ENCODE measurements around the gene PTPRR.

The PTPRR gene

DNA sequence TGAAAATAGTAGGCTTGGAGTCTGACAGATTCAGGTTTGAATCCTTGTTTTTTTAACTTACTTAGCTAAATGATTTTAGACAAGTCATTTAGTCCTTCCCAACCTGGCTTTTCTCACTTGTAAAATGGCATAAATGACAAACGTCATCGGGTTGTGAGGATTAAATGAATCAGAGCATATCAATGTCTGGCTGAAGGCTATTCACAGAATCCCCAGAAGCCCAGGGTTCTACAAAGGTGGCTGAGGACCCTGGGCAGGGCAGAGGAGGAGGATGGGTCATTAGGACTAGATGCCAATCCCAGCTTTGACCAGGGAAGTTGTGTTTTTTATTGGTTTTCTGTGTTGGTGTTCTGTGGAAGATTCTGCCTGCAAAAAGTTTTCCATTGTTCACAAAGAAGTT is 275.7 kb downstream of the PTPRR start:
- DNase-seq (ENCODE audit: low spot score): no peak

DNA sequence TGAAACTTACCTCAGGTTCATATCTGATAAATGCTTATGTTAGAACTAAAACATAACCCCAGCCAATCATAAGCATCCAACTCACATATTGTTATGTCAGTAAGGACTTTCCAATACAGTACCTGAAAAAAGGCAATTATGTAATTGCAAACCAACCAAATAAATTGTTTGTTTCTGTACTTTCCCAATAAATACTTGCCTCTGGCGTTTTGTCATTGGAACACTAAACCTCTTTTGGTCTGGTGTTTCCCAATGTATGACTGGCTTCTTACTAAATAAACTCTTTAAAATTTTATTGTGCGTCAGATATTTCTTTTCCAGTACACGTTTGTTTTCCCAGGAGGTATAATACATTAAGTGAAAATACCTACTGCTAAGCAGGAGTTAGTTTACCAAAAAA is 276.6 kb downstream of the PTPRR start:
- no peak for DNase-seq (ENCODE audit: low spot score)

DNA sequence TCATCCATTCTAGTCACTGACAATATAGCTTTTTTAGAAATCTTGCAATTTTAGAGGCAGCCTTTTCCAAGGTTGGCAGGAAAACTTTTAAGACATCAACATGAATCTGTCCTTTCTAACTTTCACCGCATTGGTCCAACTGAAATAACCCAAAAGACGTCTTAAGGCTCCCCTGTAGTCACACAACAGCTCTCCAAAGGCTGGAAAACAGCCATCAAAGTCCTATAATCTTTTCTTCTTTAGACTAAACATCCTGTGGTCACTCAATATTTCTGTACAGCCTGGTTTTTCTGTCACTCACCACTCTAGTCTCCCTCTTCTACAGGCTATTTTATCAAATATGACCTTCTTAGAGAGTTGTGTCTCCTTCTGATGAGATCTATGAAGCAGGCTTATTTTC is 278.8 kb downstream of the PTPRR start:
- DNase-seq (ENCODE audit: low spot score): no peak

DNA sequence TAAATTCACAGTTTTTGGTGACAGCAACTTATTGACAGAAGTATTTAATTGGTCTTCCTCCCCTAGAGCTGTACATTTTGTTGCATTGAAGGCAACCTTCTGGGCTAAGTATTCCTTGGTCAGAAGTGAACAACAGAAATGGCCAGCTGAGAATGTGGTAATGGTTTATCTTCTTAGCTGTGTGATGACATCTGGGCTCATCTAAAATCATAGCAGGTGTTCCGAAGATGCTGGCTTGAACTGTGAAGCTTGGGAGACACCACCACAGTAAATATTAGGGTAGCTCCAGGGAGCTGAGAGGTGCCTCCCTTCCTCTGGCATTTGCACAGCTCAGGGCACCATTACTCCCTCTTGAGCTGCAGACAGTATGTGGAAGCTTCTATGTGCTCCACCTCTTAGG is 279.6 kb downstream of the PTPRR start:
- no peak for DNase-seq (ENCODE audit: low spot score)

DNA sequence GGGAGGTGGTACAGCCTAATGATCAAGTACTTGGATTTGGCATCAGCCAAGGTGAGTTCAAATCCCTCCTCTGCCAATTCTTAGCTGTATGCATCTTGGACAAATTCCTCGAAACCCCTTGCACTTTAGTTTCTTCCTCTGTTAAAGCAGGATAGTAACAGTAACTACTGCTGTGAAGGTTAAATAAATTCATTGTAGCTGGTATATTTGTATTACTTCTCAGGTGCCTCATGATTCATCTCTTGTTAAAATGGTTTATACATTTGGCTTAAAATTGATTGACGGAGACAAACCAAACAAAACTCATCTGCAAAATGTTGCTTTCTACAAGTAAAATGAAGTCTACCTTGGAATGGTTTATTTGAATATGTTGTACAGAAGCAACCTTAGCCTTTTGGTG is 281.0 kb downstream of the PTPRR start:
- no peak for DNase-seq (ENCODE audit: low spot score)

DNA sequence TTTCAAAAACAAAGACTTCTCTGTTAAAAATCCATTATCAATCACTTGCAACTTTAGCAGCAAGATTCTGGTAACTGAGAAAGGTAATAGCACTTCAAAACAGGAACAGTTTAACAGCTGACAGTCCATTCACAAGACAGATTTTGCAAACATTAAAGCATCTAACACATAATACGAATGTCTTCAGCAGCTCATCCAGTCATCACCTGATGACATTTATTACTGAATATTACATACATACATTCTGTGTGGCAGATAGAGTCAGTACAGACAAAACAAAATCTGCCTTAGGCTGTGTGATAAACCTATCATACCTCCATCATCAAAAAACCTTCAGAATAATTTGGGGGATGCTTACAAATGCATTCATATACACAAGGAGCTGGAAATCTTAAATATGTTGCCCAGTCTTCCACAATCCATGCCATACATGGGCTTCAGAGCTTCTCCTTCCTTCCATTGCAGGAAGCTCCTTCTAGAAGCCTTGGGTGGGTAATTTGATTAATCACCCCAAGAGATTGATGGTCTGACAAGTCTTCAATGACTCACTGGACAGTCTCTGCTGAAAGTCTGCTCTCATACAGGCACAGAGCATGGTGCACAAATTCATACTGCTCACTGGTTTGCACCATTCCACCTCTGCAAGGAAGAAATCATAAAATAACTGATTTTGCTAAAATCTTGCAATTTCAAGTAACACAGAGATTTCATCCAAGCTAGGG is 281.7 kb downstream of the PTPRR start:
- no peak for DNase-seq (ENCODE audit: low spot score)

DNA sequence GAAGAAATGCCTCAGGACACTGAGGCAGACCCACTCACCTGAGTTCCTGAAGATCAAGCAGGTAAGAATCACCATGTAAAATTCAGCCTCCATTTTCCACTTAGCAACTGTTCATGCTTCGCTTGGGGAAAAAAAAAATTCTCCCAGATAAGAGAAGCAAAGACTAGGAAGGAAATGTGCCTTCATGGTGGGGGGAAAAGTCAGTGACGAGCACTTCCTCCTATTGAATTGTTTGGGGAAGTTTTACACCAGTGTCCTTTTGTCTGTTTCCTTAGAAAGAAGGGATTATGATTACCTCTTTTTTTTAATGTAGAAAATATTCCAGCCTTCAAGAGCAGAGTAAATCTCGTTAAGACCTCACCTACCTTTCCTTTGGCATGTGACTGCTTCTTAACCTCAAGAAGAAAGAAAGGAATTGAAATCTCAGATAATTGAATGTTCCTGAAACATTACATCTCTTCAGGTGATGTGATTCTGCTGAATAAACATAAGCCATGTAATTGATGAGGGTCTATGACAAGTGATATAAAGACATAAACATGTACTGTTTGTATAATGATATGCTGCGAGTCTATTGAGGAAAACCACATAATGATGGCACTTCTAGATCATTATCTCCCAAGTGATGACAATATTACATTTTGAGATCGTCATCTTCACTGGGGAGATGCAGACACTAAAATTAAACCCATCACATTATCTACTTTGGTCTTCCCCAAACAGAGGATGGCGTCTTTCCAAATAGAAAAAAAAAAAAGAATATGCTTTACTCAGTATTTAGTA is 283.0 kb downstream of the PTPRR start, which contains the start of gene PTPRB:
Gene PTPRB (minus strand): TSS at position 127 of the 783 bp plus-strand sequence. CDS start 34 bp downstream, at position 93.
- no peak for DNase-seq (ENCODE audit: low spot score)

DNA sequence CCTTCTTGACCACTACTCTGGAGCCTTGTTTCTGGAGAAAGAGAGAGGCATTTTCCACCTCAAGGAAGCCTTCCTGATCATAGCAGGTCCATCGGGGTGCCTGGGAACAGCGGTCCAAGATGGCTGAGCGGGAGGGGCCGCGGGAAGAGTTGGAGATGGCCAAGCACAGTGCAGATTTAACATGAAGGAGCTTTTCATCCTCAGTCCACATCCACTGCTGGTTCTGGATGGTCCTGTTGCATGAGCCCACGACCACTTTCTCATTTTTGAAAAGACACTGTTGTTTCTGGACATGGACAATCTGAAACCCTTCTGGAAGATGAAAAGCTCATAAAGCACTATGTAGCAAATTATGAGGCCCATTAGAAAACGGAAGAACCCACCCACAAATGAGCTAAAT is 284.8 kb downstream of the PTPRR start:
- no peak for DNase-seq (ENCODE audit: low spot score)

DNA sequence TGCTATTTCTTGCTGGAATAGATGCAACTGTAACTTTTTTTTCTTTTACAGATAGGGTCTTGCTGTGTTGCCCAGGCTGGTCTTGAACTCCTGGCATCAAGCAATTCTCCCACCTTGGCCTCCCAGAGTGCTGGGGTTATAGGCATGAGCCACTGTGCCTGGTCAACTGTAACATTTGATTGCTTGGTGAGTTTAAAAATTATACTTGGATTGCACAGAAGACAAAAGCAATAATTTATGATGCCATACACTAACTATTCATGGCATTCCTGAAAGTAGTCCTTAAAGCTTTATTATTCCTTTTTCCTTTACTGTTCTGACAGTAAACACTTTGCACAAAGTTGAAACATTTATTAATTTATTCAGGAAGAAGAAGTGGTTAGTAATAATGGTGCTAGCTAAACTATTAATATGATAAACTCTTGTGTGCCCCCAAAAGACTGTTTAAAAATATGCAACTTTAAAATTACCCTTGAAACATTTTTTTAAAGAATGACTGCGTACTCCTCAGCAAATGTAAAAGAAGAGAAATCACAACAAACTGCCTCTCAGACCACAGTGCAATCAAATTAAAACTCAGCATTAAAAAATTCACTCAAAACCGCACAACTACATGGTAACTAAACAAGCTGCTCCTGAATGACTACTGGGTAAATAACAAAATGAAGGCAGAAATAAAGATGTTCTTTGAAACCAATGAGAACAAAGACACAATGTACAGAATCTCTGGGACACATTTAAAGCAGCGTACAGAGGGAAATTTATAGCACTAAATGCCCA is 291.6 kb downstream of the PTPRR start:
- DNase-seq (ENCODE audit: low spot score): no peak

DNA sequence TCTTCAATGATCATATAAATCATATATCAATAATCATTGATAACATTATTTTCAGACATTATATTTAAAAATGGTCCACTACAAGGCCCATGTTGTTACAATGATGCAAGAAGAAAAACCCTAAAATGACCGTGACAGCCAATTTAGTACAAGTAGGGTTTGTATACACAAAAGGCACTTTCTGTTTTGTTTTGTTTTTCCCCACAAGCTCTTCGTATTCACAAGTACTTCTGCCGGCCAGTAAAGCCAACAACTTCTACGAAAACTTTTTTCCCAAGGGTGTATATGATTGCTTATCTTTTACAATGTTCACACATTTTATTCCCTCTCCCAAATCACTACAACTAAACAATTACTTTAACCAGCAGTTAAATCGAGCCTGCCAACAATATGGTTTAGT is 292.9 kb downstream of the PTPRR start:
- no peak for DNase-seq (ENCODE audit: low spot score)

DNA sequence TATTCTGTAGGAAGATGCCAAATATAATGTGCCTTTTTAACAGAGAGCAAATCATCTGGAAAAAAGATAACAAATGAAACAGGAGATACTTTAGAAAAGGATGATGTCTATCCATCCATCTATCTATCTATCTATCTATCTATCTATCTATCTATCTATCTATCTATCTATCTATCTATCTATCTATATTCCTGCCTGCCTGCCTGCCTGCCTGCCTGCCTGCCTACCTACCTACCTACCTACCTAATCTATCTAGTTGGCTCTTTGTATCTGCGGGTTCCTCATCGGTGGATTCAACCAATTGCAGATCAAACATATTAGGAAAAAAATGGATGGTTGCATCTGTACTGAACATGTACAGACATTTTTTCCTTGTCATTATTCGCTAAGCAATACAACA is 294.4 kb downstream of the PTPRR start:
- no peak for DNase-seq (ENCODE audit: low spot score)

DNA sequence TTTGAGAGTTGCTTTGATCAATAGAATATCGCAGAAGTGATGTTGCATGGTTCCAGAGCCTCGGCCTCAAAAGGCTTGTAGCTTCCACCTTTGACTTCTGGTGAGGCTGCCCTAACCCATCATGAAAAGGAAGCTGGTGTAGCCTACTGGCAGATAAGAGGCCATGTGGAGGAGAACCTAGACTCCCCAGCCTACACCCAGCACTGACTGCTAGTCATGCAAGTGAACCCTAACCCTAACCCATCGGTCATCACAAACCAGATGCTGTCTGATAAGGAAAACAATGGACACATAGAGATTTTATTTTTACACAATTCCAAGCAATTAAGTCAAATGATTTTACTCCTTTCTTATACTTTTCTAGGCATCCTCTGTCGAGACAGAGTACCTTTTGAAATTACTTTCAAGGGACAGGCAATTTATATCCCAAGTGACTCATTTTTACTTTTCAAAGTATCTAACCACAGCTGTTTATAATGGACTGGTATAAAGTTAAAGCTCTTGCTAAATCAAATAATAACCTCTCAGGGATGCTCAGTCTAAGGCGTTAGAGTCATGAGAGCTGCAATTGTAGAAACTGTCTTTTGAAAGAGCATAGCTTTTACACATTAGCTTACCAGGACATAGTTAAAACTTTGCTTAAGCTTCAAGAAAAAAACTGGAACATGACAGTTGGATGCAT is 300.9 kb downstream of the PTPRR start:
- DNase-seq (ENCODE audit: low spot score): peak; percentile 39

DNA sequence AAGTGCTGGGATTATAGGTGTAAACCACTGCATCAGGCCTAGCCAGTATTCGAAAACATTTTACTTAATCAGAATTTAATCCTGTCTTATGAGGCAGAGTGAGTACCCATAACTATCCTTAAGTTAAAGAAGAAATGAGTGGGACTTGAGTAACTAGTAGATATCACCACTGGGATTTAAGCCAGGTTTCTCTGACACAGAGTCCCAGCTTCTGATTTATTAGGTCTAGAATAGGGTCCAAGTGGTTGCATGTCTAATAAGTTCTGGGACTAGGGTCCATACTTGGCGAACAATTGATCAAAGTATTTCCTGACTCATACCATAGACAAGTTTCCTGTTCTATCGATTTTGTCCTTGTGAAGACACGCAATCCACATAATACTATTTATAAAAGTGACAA is 302.2 kb downstream of the PTPRR start:
- no peak for DNase-seq (ENCODE audit: low spot score)

DNA sequence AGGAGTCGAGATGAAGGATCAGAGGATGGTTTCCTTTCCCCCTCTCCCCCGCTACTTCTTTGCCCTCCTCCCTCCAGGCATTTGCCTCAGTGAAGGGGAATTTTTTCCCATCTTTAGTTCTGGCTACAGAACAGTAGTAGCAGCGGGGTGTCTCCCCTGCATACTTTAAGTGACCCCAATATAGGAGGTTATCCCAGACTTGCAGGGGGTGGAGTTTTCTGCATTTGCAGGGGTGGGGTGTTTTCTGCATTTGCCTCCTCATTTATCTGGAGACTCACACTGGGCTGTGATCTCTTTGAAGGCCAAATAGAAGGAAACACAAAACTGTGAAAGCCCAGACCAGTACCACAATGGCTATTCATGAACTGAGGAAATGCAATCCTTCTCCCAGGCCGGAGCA is 303.1 kb downstream of the PTPRR start:
- no peak for DNase-seq (ENCODE audit: low spot score)

DNA sequence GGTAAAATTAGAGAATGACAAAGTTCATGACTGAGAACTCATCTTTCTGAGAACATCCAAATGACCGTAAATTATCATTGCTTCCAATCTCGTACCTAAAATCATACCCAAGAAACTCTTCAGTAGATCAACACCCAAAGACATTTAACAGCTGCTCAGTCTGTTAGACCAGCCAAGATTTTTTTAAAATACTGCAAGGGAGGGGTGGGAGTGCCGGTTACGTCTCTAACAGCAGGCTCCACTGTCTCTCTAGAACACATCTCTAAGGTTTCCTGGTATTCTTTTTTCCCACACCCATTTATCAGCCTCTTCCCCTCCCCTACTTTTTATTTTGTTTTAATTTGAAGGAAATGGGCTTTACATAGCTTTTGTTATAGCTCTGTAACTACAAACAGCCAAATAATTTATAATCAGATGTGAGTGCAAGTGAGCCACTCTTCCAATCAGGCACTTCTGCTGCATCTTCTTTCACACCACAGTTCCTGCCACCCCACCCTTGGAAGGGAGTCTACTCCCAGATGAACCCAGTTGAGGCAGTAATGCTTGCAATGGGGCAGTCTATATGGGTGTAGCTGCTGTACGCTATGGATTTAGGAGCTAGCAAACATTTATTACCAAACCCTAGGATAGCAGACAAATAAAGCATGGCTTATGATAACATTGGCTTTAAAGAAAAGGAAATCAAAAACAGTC is 305.2 kb downstream of the PTPRR start:
- DNase-seq (ENCODE audit: low spot score): no peak

DNA sequence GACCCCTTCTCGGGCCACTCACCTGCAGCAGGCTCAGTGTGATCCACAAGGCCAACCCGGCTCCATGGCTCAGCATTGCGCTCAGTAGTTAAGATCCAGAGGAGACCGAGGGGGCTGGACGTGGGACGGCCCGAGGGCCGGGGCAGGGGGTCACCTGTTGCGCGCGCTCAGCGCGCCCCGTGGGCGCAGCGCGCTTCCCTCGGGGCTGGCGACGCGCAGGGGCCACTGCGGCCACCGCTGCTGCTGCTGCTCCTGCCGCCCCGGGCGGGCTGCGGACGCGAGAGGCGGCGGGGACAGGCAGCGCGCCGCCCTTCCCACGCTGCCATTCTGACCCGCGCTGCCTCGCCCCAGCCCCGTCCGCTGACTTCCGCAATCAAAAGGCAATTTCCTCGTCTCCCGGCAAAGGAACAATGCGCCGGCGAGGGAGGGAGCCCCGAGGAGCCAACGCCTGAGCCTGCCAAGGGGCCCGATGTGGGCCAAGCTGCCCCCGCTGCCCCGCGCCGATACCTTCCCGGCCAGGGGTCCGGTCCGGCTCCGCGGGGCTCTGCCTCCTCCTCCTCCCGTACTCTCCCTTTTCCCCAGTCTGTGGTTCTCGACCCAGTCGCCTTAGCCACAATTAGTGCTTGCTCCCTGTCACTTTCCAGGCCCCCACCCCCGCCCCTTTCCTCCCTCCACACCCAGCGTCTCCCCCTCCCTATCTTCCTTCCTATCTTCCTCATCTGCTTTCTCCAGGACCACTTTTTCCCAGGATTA is 310.6 kb downstream of the PTPRR start:
- DNase-seq (ENCODE audit: low spot score): no peak

DNA sequence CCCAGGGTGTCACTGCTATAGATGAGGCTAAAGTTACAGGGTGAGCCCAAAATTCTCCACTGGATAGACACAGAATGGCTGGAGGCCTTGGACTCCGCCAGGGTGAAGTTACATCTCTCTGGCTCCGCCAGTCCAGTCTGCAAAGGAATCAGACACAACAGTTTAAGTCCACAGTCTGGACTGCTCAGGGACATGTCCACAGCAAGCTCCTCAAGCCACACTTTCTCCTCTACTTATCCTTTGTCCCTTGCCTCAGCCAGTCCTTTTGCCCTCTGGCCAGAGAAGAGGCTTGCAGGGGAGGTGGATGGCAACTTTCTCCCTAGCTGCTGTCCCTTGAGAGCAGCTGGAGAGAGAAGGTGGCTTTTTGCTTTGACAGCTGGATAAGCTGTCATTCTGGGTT is 311.3 kb downstream of the PTPRR start:
- DNase-seq (ENCODE audit: low spot score): no peak

DNA sequence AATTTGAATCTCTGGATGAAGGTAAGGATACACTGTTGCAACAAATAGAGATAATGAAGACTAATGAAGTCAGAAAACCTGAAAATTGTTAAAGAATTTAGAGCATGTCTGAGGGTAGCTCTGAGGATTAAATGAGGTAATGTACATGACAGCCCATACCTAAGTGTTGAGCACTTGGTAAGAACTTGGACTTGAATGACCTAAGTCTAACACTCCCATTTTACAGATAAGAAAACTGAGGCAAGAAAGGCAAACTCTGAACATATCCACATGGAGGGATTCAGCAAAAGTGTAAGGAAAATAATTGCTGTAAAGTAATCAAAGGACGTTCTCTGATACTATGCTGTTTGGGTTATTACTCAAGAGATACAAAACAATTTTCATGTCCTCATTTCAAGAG is 312.4 kb downstream of the PTPRR start:
- no peak for DNase-seq (ENCODE audit: low spot score)

DNA sequence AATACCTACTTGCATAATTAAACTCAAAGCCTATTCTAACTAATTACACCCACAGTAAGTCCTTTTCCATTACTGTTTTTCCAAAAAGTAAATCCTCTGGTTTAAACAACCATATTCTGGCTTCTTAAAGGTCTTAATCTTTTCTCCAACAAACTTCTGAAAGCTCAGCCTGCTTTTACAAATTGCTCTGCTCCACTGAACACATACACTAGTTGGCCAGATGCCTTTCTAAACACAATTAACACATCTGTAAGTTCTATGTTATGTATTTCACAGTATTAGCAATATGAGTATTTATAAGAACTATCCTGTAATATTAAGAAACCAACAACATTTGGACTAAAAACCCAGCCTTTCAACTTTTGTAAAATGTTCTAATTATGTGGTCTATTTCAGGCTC is 313.4 kb downstream of the PTPRR start:
- DNase-seq (ENCODE audit: low spot score): no peak

DNA sequence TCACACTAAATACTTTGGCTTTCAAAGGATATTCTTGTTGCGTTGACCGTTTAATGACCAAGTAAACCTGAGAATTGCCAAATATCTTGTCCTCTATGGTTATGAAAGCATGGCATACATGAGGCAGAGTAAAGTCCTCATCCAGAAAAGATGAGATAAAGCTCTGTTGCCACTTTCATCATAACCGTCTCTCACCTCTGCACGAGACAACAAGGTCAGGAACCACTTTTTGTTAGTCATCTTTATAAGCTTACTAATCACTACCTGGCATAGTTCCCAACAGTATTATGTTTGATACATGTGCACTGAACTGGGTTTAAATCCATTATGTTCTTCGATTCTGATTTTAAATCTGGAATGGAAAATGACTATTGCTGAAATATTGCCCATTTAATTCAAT is 314.6 kb downstream of the PTPRR start:
- DNase-seq (ENCODE audit: low spot score): no peak

DNA sequence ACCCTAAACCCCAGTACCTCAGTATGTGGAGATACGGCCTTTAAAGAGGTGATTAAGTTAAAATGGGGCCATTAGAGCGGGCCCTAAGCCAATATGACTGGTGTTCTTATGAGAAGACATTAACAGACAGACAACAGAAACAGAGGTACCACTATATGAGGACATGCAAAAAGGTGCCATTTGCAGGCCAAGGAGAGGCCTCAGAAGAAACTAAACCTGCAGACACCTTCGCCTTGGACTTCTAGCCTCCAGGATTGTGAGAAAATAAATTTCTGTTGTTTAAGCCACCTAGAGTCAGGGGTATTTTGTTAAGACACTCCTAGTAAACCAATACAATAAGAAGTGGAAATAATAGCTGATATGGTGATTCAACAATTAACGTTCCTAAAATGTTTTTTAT is 315.9 kb downstream of the PTPRR start:
- DNase-seq (ENCODE audit: low spot score): no peak

Data from COLO829 (cell line).